Neural cell (in vitro differentiated cells): ENCODE measurements around the gene VAV2. TPM values are rescaled to one million over a fixed set of nuclear protein-coding genes. Genes with fewer than 3 reads are reported as not detected.
A peak's percentile ranks its signal among the peaks of the same experiment; 100 is the strongest.

Experiments used
- H2AFZ ChIP-seq: fragments of 200-600, 300-800 bp; sonication (generic), shearing (Covaris generic); 2 replicates; pipeline ENCODE4 v1.6.0; 2014; ENCODE audit warnings: low read depth, mild to moderate bottlenecking, antibody characterized with exemption, low read length, moderate library complexity
- H3F3A ChIP-seq: fragments of 200-600 bp; shearing (Covaris generic); 2 replicates; pipeline ENCODE4 v1.6.1; 2016; ENCODE audit warnings: mild to moderate bottlenecking, moderate library complexity, mixed read lengths, antibody characterized with exemption, low read length; ENCODE audit not compliant: insufficient read depth, poor library complexity, severe bottlenecking
- H3K27ac ChIP-seq: fragments of 200-600, 300-800 bp; sonication (generic), shearing (Covaris generic); 2 replicates; pipeline ENCODE4 v1.5.1; 2014; ENCODE audit warnings: mild to moderate bottlenecking, low read length, moderate library complexity
- H3K27me3 ChIP-seq: fragments of 300-800, 200-600 bp; sonication (generic), shearing (Covaris generic); 2 replicates; pipeline ENCODE4 v1.6.0; 2014; ENCODE audit warnings: mild to moderate bottlenecking, low read depth, low read length, moderate library complexity; ENCODE audit not compliant: insufficient read depth
- H3K36me3 ChIP-seq: fragments of 300-800, 200-600 bp; sonication (generic), shearing (Covaris generic); 2 replicates; pipeline ENCODE4 v1.5.1; 2014; ENCODE audit warnings: mild to moderate bottlenecking, antibody characterized with exemption, low read length, moderate library complexity; ENCODE audit not compliant: insufficient read depth
- H3K4me2 ChIP-seq: fragments of 300-800, 200-600 bp; sonication (generic), shearing (Covaris generic); 2 replicates; pipeline ENCODE4 v1.6.0; 2014; ENCODE audit warnings: mild to moderate bottlenecking, low read length
- H3K4me3 ChIP-seq: fragments of 300-800, 200-600 bp; sonication (generic), shearing (Covaris generic); 2 replicates; pipeline ENCODE4 v1.5.1; 2014; ENCODE audit warnings: mild to moderate bottlenecking, low read length, moderate library complexity
- H3K79me2 ChIP-seq: fragments of 200-600 bp; shearing (Covaris generic); replicated peaks from 2 replicates; pipeline ENCODE4 v1.6.0; 2014; ENCODE audit warnings: mild to moderate bottlenecking, low read length, moderate library complexity; ENCODE audit not compliant: insufficient read depth
- H3K9ac ChIP-seq: fragments of 300-800, 200-600 bp; sonication (generic), shearing (Covaris generic); 2 replicates; pipeline ENCODE4 v1.6.1; 2016; ENCODE audit warnings: mild to moderate bottlenecking, low read length, mixed read lengths
- H3K9me2 ChIP-seq: fragments of 200-600 bp; shearing (Covaris generic); 2 replicates; pipeline ENCODE4 v1.6.1; 2016; ENCODE audit warnings: mild to moderate bottlenecking, low read length, mixed read lengths; ENCODE audit not compliant: insufficient read depth
- H3K9me3 ChIP-seq: fragments of 200-600, 300-800 bp; sonication (generic), shearing (Covaris generic); 2 replicates; pipeline ENCODE4 v1.6.1; 2016; ENCODE audit warnings: mild to moderate bottlenecking, mixed run types, low read length, moderate library complexity, mixed read lengths
- H4K20me1 ChIP-seq: fragments of 200-600 bp; shearing (Covaris generic); 2 replicates; pipeline ENCODE4 v1.6.1; 2016; ENCODE audit warnings: mild to moderate bottlenecking, mixed run types; ENCODE audit not compliant: insufficient read depth
- CTCF ChIP-seq: fragments of 450-650 bp; IDR thresholded peaks from 2 replicates; pipeline ENCODE4 v1.5.1; 2014; ENCODE audit warnings: antibody characterized with exemption, mild to moderate bottlenecking, moderate library complexity; ENCODE audit not compliant: poor library complexity, severe bottlenecking
- EP300 ChIP-seq: fragments of 450-650 bp; conservative IDR thresholded peaks from 2 replicates; pipeline ENCODE4 v1.6.1; 2014; ENCODE audit warnings: antibody characterized with exemption, mild to moderate bottlenecking, moderate library complexity; ENCODE audit not compliant: poor library complexity, severe bottlenecking
- EZH2 ChIP-seq: fragments of 200-600, 300-800 bp; shearing (Covaris generic), sonication (generic); IDR thresholded peaks from 2 replicates; pipeline ENCODE4 v1.6.1; 2014; ENCODE audit warnings: antibody characterized with exemption, low read length, borderline replicate concordance, mild to moderate bottlenecking; ENCODE audit not compliant: insufficient read depth, poor library complexity, severe bottlenecking
- MXI1 ChIP-seq: fragments of 450-650 bp; conservative IDR thresholded peaks from 2 replicates; pipeline ENCODE4 v1.6.1; 2014; ENCODE audit warnings: antibody characterized with exemption, mild to moderate bottlenecking; ENCODE audit not compliant: poor library complexity, severe bottlenecking
- POLR2AphosphoS5 ChIP-seq: IDR thresholded peaks from 2 replicates; pipeline ENCODE4 v1.6.1; 2012
- RAD21 ChIP-seq: fragments of 450-650 bp; conservative IDR thresholded peaks from 2 replicates; pipeline ENCODE4 v1.6.1; 2014; ENCODE audit warnings: antibody characterized with exemption, mild to moderate bottlenecking, moderate library complexity
- REST ChIP-seq: IDR thresholded peaks from 2 replicates; pipeline ENCODE4 v1.6.1; 2012; ENCODE audit warnings: borderline replicate concordance
- SMC3 ChIP-seq: fragments of 450-650 bp; conservative IDR thresholded peaks from 2 replicates; pipeline ENCODE4 v1.6.1; 2014; ENCODE audit warnings: antibody characterized with exemption, mild to moderate bottlenecking, moderate library complexity; ENCODE audit not compliant: poor library complexity
- TAF1 ChIP-seq: IDR thresholded peaks from 2 replicates; pipeline ENCODE4 v1.6.1; 2012; ENCODE audit warnings: low read depth
- polyA minus RNA-seq: library from RNA; depleted of rRNA, polyadenylated mRNA; stranded (reverse); fragments of >200 nt; gene quantifications from 2 replicates; pipeline ENCODE4 v1.2.3, GENCODE V29; 2014
- polyA plus RNA-seq: library from polyadenylated mRNA; depleted of rRNA; stranded (reverse); fragments of >200 nt; gene quantifications from 2 replicates; pipeline ENCODE4 v1.2.3, GENCODE V29; 2014

VAV2 gene
- 35.2 and 41.1 TPM in 2 replicates for polyA plus RNA-seq
- polyA minus RNA-seq, result 33.7 and 34.1 TPM in 2 replicates

- Histone ChIP-seq H3K9me2 (no peaks in the 10 kb centered on the region), H3K9me3 (no peaks in the 10 kb centered on the region), H3K36me3 (no peaks in the 10 kb centered on the region), H3K9ac (peak within 1 kb of the TSS; percentile 77), H2AFZ (peak within 1 kb of the TSS; percentile 21), H3F3A (no peaks in the 10 kb centered on the region), H4K20me1 (peaks cover 4% of the 10 kb centered on the region), H3K4me2 (peak within 1 kb of the TSS; percentile 85), H3K27ac (peak within 1 kb of the TSS; percentile 69), H3K4me3 (peak within 1 kb of the TSS; percentile 91), H3K79me2 (peaks cover 33% of the 10 kb centered on the region), H3K27me3 (no peaks in the 10 kb centered on the region)
- TF ChIP-seq MXI1, result peak; percentile 85
- no peak for TF ChIP-seq REST
- peak; percentile 37 for TF ChIP-seq POLR2AphosphoS5
Observed at GRCh38 chr9:133991964-133992779, at the start of gene VAV2. Gene VAV2 (minus strand): TSS chr9:133992324. CDS start chr9:133992278, 46 bp downstream.

GRCh38 chr9:134041649-134041962 is 49.5 kb upstream of the VAV2 start:
- Histone ChIP-seq H3K79me2 (no peaks in the 10 kb centered on the region), H3K9me3 (no peaks in the 10 kb centered on the region), H3K36me3 (peaks cover 9% of the 10 kb centered on the region), H3K4me2 (no peak overlapping the region), H3K9me2 (no peaks in the 10 kb centered on the region), H2AFZ (no peak overlapping the region), H4K20me1 (no peaks in the 10 kb centered on the region), H3K4me3 (no peak overlapping the region), H3F3A (no peaks in the 10 kb centered on the region), H3K27ac (no peak overlapping the region), H3K9ac (no peak overlapping the region), H3K27me3 (no peaks in the 10 kb centered on the region)
- TF ChIP-seq SMC3 (no peak), TAF1 (no peak), REST (no peak), MXI1 (no peak), EP300 (no peak), EZH2 (no peak), POLR2AphosphoS5 (no peak), RAD21 (no peak), CTCF (no peak)
